GM21737 (cell line): ENCODE results near the gene PKMYT1.

Source experiments
- ATAC-seq: cut with Tn5 transposase; IDR thresholded peaks from one replicate; pipeline ENCODE4 v1.9.1; 2021; ENCODE audit warnings: mild to moderate bottlenecking, moderate library complexity; ENCODE audit not compliant: unreplicated experiment

Gene PKMYT1

DNA sequence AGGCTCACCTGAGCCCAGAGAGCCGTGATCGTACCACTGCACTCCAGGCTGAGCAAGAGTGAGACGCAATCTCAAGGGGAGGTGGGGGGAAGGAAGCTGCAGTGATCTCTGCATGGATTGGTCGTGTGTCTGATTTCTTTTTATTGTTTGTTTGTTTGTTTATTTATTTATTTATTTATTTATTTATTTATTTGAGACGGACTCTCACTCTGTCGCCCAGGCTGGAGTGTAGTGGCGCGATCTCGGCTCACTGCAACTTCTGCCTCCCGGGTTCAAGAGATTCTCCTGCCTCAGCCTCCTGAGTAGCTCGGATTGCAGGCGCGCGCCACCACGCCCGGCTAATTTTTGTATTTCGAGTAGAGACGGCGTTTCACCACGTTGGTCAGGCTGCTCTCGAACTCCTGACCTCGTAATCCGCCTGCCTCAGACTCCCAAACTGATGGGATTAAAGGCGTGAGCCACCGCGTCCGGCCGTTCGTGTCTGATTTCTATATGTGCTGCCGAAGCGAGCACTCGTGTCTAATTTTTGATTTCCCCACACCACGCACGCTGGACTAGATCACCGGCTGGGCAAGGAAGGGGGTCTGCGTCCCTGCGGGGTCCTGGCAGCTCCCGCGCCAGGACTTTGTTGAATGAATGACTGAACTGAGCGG is 39.5 kb upstream of the PKMYT1 start:
- no peak for ATAC-seq

DNA sequence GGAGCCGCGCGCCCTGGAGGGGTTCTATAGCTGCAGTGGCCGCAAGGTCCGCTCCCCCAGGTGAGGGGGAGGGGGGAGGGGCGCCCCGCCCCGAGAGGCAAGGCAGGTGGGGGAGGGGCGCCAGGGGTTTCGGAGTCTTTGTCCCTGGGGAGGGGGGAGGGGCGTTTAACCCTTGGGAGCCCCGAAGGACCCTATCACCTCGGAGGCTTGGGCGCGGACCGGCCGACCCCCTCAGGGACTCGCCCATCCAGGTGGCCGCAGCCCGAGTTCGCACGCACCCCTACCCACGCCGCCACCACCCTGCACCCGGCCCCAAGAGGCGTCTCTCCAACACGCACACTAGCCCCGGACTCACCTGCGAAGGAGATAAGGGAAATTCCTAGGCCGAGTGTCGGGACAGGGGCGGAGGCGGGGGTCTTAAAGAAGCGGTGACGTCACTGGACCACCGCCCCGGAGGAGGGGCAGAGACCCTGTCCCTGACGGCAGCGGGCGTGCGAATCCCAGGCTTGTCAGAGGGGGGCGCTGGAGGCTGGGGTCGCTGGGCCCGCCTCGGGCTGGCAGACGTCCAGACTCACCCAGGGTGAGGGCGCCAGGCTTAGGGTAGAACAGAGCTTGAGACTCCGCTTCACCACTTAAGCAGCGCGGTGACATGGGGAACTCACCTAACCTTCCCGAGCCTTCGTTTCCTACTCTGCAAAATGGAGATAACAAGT is 37.7 kb upstream of the PKMYT1 start, which contains the start of gene CLDN6:
Gene CLDN6 (minus strand): TSS at position 390 of the 713 bp plus-strand sequence. CDS start 2,162 bp downstream, outside the sequence.
- ATAC-seq = no peak

DNA sequence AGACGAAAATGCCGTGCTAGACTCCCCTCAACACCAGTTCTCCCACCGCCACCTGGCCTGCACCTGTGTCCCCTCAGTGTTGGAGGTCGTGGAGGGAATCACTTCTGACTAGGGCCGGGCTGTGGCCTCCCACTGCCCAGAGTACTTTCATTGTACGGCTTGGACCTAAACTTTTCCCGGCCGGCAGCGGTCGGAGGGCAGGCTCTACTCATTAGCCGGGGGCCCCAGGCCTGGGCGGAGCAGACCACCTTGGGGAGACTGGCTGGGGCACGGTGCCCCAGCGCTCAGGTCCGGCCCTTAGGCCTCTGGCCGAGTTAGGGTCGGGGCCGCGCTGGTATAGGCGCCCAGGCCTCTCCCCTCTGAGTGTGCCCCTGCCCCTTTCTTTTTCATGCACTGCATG is 37.1 kb upstream of the PKMYT1 start:
- ATAC-seq = no peak

DNA sequence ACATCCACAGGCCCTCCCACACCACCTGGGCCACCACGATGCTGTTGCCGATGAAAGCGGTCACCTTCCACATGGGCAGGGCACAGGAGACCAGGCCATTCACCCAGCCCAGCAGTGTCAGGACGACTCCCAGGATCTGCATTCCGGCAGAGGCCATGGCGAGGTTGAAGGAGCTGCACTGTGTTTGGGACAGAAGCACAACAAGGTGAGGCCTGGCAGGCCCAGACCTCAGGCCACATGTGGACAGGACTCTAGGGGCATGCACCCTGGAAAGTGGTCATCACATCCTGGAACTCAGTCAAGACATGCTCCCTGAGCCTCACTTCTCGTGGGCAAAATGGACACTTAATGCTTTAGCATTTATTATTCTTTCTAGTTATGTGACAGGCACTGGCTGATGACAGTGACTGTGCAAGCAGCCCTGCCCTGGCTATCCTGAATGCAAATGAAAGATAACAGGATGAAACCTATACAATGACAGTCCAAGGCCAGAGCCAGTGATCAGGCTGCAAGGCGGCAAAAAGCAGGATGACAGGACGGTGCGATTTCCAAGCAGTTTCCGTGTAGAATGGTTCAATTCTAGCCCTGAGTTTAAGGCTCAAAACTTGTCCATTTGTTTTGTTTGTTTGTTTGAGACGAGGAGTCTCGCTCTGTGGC is 35.7 kb upstream of the PKMYT1 start:
- no peak for ATAC-seq

DNA sequence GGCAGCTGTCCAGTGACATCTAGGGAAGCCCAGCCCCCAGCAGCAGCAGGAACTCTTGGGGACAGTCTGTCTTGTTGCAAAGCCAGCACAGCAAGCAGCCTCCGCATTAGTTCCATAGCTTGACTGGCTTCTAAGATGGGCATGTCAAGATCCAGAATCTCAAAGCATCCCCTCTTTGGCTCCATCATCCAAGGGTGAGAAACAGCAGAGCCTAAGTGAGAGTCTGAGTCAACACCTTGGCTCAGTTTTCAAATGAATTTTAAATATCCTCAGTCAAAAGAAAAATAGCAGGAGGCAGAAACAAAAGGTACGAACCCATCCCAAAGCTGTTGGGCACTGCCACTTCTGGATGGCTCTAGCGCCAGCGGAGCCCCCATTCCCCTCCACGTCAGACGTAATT is 34.7 kb upstream of the PKMYT1 start:
- no peak for ATAC-seq

DNA sequence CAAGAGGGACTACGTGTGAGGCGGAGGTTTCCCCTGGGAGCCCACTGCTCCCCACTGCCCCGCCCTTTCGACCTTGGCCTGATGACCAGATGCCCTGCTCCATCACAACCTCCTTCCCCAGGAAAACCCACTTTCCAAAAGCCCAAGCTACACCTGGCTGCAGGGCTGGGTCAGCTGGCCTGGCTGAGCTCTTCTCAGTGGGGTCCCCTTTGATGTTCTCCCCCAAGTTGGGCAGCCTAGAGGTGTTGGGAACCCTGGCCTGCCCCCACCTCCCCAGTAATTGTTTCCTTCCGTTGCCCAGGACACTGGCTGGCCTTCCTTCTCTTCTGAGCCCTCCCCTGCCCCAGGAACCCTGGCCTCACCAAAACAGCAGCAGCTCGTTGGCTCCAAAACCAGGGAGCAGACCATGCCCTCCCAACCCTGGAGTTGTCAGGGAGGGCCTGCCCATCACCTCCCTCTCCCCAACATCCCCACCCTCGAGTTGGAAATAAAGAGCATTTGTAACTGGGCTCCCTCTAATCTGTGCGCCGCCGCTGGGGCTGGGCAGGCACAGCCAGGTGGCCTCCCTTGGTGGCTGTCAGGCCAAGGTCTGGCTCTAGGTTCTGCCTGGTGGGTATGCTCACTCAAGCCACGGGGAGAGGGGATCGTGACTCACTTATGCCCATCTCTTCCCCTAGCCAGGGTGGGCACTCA is 33.9 kb upstream of the PKMYT1 start:
- ATAC-seq = no peak

DNA sequence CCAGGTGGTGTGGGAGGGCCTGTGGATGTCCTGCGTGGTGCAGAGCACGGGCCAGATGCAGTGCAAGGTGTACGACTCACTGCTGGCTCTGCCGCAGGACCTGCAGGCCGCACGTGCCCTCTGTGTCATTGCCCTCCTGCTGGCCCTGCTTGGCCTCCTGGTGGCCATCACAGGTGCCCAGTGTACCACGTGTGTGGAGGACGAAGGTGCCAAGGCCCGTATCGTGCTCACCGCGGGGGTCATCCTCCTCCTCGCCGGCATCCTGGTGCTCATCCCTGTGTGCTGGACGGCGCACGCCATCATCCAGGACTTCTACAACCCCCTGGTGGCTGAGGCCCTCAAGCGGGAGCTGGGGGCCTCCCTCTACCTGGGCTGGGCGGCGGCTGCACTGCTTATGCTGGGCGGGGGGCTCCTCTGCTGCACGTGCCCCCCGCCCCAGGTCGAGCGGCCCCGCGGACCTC is 33.3 kb upstream of the PKMYT1 start:
- no peak for ATAC-seq

DNA sequence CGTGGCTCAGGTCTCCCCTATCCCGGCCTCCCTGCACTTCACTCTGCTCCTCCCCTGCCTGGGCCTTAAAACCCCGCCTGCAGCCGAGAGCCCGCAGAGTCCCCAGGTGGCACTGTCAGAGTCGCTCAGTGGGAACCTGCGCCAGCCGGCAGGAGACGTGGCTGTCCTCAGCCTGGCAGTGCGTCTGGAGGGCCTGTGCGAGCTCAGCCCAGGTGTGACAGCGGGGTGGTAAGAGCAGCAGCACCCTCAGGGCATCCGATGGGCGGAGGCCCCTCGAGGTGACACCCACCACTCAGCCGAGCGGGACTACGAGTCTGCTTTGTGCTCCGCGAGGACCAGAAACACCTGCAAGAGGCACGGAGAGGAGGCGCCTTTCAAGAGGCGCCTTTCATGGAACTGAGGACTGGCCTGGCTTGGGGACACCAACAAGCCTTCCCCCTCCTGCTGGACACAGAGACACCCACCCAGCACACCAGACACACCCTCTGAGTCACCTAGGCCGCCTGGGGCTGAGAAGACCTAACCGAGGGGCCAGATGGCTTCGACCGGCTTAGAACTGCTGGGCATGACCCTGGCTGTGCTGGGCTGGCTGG is 32.7 kb upstream of the PKMYT1 start, which contains the start of gene CLDN9:
Gene CLDN9 (plus strand): TSS at position 96 of the 593 bp plus-strand sequence. CDS start 440 bp downstream, at position 536.
- no peak for ATAC-seq

DNA sequence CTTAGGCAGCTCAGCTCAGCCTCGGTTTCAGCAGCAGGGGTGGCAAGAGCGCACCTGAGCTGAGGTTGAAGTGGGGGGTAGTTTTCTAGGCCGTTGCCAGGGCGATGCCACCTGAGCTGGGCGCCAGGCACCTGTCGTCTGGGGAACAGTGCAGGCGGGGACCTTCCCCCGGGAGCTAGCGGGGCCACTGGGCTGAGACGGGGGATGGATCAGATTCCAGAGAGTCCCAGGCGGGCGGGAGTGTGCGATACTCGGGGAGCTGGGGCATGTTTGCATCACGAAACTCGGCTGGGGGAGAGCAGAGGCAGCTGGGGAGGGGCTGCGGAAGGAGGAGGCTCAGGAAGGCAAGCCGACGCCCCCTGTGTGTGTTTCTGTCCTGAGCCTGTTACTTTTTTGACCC is 32.0 kb upstream of the PKMYT1 start:
- no peak for ATAC-seq

DNA sequence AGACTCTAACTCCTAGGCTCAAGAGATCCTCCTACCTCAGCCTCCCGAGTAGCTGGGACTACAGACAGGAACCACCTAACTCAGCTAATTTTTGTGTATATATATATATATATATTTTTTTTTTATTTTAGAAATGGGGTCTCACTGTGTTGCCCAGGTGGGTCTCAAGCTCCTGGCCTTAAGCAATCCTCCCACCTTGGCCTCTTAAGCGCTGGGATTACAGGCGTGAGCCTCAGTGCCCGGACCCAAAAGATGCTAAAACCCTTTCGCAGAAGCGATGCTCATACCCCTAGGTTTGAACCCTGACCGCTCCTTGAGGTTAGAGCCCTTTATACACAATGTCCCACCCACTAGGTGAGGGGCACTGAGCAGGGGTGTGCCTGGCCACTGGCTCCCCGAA is 30.3 kb upstream of the PKMYT1 start:
- no peak for ATAC-seq

DNA sequence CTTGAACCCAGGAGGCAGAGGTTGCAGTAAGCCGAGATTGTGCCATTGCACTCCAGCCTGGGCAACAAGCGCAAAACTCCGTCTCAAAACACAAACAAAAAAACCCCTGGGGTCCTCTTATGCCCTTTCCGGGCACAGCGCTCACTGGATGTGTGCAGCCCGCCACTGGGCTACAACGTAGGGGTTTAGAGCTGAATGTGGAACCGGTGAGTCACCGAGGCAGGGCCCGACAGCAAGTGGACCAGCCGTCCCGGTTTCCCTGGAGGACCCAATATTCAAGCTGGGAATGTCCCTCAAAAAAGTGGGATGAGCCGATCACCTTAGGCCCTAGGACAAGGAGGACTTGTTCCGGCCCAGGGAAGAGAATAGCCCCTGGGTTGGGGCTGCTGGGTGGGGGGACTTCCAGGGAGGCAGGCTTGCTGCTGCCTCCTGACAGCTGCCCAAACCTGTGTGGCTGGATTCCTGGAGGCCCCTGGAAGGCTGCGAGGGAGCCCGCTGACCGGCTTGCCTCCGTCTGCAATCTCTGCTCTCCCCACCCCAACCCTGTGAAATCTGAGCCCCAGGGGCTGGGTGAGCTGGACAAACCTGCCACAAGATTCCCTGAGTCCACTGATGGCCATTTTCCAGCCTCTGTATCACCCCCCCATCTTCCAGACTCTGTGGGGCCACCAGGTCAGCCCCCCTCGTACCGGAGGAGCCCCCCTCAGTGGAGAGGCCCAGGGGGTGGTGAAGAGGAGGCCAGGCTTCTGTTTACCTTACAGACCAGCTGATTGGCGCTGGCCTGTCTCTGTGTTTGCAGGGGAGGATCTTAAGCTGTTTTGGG is 29.5 kb upstream of the PKMYT1 start:
- no peak for ATAC-seq

DNA sequence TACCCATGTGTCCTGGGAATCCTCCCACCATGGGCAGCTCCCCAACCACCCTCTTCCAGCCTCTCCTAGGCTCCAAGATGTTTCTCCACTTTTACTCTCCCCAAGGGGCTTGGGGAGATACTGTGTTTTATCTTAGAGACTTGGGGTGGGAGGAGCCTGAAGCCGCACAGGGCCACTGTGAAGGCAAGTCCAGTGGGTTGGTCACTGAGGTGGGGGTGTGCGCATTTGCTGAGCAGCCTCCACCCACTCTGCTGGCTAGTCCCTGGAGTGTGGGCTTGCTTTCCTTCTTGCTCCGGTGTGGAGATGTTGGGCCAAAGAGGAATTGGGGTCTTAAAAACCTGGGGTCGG is 28.4 kb upstream of the PKMYT1 start:
- ATAC-seq = no peak

DNA sequence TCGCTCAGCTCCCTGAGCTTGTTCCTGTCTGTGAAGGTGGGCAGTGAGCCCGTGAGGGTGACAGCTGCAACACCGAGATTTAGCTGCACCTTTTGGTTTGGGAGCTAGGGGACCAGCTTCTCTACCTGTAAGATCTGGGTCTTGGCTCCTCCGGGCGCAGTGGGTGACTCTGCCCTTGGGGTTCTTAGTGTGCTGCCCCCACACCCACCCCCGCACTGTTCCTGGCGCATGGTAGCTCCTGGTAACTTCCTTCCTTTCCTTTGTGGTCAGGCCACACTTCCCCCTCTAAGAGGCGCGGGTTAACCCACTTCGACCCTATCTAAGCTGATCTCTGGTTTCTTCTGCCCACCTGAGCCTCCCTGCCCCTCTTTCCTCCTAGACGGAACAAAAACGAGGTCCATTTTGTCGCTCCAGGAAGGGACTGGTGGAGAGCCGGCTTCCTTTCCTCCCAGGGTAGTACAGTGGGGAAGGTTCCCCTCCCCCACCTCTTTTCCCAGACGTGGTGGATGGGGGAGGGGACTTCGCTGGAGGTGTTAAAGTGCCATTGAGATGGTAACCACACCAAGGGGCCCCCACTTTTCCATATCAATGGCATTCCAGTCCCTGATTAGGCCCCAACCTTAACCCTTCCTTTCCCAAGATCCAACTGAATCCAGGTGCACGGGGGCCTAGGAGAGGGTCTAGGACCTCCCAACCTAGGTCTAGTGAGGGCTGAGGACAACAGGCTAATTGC is 27.9 kb upstream of the PKMYT1 start:
- no peak for ATAC-seq

DNA sequence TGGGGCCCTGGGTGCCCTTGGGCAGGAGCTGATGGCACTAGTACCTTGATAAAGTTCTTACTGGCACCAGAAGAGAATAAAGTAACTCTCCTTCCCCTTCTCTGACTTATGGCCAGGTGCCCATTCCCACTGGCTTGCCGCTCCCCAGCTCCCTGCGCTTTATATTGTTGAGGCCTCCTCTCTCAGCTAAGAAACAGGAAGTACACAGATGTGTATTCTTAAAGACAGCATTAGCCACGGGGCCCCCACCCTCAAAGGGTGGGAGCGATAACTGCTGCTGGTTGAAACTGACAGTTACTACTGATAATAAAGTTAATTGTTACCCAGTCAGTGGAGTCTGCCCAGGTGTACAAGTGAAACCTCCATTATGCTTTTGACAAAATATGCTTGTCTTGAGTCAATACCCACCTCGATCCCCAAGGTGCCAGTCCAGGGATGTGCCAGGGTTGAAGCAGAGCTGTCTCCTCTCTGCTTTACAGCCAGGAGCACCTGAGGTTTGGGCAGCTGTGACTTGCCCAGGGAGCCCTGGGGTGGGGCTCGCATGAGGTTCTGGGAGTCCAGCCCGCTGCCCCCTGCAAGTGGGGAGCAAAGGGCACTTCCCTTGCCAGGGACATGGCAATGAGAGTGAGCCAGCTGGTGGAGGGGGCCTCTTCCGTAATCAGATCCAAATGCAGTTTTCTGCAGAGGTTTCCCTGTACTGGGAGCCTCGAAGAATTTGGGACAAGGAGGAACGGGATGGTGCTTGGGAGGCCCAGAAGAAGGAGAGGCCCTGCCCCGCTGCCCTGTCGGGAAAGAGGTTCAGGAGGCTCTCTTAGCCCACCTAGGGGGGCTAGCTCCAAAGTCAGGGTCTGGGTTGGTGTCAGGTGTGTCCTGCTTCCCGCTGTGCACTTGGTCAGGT is 27.1 kb upstream of the PKMYT1 start:
- no peak for ATAC-seq

DNA sequence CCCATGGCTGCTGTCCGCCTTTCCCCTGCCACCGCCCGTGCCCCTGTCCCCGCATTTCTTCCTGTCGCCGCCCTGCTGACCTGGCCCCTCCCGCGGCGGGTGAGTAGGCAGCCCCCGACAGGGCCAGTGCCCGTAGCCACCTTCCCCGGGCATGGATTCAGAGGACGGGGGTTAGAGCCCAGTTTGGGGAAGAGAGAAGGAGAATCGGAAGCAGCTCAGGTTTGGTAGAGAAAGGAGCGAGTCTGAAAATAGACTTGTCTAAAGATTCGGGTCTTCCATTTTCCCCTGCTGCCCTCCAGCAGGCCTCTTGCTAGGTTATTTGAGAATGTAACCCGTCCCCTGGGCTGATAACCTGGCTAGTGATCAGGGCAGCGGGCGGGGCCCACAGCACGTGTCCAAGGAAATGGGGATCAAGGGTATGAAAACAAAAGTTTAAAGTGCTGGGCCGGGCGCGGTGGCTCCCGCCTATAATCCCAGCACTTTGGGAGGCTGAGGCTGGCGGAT is 24.6 kb upstream of the PKMYT1 start:
- no peak for ATAC-seq

DNA sequence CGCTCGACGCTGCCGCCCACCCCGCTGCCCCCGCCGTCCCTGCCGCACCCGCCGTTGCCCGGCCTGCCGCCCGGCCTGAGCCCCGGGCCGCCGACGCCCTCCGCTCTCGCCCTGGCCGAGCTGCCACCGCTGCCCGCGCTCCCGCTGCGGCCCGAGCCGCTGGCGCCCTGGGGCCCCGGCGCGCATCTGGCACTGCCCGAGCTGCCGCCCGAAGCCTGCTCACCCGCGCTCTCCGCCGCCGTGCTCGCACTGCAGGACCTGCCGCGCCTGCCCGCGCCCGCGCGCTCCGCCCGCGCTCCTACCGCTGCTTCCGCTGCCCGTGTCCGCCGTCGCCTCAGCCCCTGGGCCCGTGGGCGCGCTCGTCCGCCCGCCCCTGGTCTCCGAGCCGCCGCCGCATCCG is 24.1 kb upstream of the PKMYT1 start:
- ATAC-seq = peak; percentile 4

DNA sequence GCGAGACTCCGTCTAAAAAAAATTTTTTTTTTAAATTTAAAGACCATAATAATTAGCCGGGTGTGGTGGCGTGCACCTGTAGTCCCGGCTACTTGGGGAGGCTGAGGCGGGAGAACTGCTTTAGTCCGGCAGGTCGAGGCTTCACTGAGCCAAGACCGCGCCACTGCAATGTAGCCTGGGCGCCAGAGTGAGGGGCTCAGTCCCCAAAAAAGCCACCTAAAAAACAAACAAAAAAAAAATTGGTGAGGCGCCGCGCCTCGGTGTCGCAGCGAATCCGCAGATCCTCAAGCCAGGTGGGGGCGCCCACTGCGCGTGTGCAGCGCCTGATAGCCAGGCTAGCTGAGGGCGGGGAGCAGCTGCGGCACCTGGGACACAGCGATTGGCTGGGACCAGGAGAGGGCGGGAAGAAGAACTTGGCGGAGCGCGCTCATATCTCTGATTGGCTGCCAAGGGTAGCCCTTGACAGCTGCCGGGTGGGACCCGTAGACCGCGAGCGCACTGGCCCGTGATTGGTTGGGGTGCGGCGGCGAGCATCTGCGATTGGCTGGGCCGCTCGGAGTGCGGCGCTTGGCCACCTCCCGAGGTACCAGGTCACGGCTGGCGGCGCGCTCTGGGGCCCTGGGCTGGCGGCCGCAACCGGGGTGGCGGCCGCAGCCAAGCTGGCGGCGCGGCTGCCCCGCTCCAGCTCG is 23.5 kb upstream of the PKMYT1 start:
- ATAC-seq = peak; percentile 93

DNA sequence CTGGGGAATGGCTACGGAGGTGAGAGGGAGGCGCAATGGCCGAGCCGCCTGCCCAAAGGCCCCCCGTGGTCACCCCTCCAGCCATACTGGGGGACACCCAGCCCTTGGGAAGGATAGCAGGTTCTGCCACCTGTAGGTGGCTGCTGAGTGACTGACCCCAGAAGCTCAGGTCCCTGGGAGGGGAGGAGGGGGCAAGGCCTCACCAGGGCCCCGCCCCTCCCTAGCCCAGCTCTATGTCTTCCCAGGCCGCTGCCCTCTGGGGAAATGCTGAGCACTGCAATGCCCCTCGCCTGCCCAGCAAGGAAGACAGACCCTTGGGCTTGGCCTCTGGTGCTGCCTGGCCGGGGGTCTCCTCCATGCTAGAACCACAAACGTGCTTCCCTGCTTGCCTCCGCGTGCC is 21.1 kb upstream of the PKMYT1 start:
- no peak for ATAC-seq
